Measurements from ENCODE around the gene FBN3.

DNA sequence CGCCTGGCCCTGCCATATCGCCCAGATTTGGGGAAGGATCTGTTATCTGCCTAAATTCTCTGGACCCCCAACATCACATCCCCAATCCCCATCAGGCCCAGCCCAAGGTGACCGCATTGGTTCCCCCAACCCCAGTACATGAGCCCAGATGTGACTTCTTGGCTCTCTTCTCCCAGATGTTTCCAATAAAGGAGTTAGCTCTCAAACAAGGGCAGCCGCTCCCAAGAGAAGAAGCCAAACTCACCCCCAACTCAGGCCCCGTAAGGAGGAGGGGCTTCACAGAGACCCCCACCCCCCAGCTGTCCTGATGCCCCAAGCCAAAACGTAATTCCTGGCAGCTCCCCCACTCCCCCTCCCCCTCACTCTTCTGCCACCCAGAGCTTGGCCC is 6.9 kb downstream of the FBN3 start:
- TF ChIP-seq, protein P1, sequence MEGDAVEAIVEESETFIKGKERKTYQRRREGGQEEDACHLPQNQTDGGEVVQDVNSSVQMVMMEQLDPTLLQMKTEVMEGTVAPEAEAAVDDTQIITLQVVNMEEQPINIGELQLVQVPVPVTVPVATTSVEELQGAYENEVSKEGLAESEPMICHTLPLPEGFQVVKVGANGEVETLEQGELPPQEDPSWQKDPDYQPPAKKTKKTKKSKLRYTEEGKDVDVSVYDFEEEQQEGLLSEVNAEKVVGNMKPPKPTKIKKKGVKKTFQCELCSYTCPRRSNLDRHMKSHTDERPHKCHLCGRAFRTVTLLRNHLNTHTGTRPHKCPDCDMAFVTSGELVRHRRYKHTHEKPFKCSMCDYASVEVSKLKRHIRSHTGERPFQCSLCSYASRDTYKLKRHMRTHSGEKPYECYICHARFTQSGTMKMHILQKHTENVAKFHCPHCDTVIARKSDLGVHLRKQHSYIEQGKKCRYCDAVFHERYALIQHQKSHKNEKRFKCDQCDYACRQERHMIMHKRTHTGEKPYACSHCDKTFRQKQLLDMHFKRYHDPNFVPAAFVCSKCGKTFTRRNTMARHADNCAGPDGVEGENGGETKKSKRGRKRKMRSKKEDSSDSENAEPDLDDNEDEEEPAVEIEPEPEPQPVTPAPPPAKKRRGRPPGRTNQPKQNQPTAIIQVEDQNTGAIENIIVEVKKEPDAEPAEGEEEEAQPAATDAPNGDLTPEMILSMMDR (IDR thresholded peaks at IDR 0.05): no peak
- no peak for TF ChIP-seq POLR2A (IDR thresholded peaks at IDR 0.05)

Data from testis (tissue), 2 donors.